ENCODE data around the gene MYO18B. TPM values are rescaled to one million over a fixed set of nuclear protein-coding genes. Genes with fewer than 3 reads are reported as not detected.

The MYO18B gene
- total and polyA plus RNA-seq, 2 of the 4 experiments (the other 2 are of a cell fraction), result under 0.01 TPM; not detected in 1

DNA sequence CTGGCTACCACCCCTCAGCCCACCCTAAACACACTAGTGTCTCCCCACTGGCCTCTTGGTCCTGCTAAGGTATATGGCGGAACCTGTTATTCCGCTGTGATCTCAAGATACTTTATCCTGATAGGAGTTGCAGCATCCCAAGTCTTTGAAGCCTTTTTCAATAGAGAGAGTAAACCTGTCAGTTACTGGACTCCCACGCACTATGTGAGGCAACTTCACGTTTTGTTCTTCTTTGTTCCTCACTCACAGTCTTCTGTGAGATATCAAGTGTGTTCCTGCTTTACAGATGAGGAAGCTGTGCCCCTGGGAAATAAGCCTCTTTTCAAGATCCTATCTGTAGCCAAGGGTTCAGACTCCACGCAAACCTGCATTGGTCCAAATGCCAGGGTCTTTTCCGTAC, 127.8 kb downstream of the MYO18B start:
- no peak overlapping the region for H2BK5ac ChIP-seq (ENCODE audit: low read depth, low read length, poor library complexity, severe bottlenecking)
- no peak overlapping the region for H3K56ac ChIP-seq (ENCODE audit: extremely low read depth, insufficient read depth, low read length)
- H3K4me3 ChIP-seq (ENCODE audit: insufficient read depth, low read depth, low read length), result no peak overlapping the region
- no peak overlapping the region for H3K14ac ChIP-seq (replicated peaks; ENCODE audit: low read depth, low read length)
- no peaks in the 10 kb centered on the region for H4K20me1 ChIP-seq (ENCODE audit: insufficient read depth, low read length)
- no peak overlapping the region for H2AK9ac ChIP-seq (replicated peaks; ENCODE audit: low read depth, low read length, poor library complexity)
- dilution Hi-C loops (cut with HindIII; ENCODE audit: low sequenced_read_pairs, unreplicated experiment), result no loop called here
- DNase-seq, result no peak
- H4K91ac ChIP-seq (ENCODE audit: insufficient read depth, low read depth, low read length), result no peak overlapping the region
- H3K79me1 ChIP-seq (ENCODE audit: low read depth in 1 of 2, low read length in 2 of 2), result no peaks in the 10 kb centered on the region
- intact Hi-C loops (cut with micrococcal nuclease), result no loop called here
- no peak overlapping the region for H2BK15ac ChIP-seq (ENCODE audit: low read depth, low read length)
- peaks cover 8% of the 10 kb centered on the region; the same call in 1 of the 2 replicates for H3K9me3 ChIP-seq (ENCODE audit: control insufficient read depth, insufficient read depth, low read length)
- TF ChIP-seq MXI1 (IDR thresholded peaks at IDR 0.05; ENCODE audit: borderline replicate concordance, low read depth, low read length), result no peak
- no peak for TF ChIP-seq MAZ (IDR thresholded peaks at IDR 0.05; ENCODE audit: borderline replicate concordance, low read depth, low read length)
- TF ChIP-seq RCOR1 (IDR thresholded peaks at IDR 0.05; ENCODE audit: insufficient replicate concordance, low read length), result no peak
- TF ChIP-seq, protein P1, sequence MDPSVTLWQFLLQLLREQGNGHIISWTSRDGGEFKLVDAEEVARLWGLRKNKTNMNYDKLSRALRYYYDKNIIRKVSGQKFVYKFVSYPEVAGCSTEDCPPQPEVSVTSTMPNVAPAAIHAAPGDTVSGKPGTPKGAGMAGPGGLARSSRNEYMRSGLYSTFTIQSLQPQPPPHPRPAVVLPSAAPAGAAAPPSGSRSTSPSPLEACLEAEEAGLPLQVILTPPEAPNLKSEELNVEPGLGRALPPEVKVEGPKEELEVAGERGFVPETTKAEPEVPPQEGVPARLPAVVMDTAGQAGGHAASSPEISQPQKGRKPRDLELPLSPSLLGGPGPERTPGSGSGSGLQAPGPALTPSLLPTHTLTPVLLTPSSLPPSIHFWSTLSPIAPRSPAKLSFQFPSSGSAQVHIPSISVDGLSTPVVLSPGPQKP (IDR thresholded peaks at IDR 0.05; ENCODE audit: borderline replicate concordance, low read depth, low read length), result no peak
- no peak for TF ChIP-seq RFX5 (IDR thresholded peaks at IDR 0.05; ENCODE audit: low read depth, low read length)
- TF ChIP-seq, protein P2, sequence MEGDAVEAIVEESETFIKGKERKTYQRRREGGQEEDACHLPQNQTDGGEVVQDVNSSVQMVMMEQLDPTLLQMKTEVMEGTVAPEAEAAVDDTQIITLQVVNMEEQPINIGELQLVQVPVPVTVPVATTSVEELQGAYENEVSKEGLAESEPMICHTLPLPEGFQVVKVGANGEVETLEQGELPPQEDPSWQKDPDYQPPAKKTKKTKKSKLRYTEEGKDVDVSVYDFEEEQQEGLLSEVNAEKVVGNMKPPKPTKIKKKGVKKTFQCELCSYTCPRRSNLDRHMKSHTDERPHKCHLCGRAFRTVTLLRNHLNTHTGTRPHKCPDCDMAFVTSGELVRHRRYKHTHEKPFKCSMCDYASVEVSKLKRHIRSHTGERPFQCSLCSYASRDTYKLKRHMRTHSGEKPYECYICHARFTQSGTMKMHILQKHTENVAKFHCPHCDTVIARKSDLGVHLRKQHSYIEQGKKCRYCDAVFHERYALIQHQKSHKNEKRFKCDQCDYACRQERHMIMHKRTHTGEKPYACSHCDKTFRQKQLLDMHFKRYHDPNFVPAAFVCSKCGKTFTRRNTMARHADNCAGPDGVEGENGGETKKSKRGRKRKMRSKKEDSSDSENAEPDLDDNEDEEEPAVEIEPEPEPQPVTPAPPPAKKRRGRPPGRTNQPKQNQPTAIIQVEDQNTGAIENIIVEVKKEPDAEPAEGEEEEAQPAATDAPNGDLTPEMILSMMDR (conservative IDR thresholded peaks at IDR 0.05; ENCODE audit: low read depth, low read length), result no peak
- no peak for TF ChIP-seq FOS (IDR thresholded peaks at IDR 0.05; ENCODE audit: low read depth, low read length)
- TF ChIP-seq NFE2L2 (IDR thresholded peaks at IDR 0.05; ENCODE audit: low read depth, low read length), result no peak
- TF ChIP-seq, protein P3, sequence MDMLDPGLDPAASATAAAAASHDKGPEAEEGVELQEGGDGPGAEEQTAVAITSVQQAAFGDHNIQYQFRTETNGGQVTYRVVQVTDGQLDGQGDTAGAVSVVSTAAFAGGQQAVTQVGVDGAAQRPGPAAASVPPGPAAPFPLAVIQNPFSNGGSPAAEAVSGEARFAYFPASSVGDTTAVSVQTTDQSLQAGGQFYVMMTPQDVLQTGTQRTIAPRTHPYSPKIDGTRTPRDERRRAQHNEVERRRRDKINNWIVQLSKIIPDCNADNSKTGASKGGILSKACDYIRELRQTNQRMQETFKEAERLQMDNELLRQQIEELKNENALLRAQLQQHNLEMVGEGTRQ (IDR thresholded peaks at IDR 0.05; ENCODE audit: low read depth, low read length), result no peak
- TF ChIP-seq RAD21 (IDR thresholded peaks at IDR 0.05; ENCODE audit: low read length), result no peak
- no peak for TF ChIP-seq MAFK (IDR thresholded peaks at IDR 0.05; ENCODE audit: low read depth, low read length)
- TF ChIP-seq CEBPB (IDR thresholded peaks at IDR 0.05; ENCODE audit: low read depth, low read length), result no peak
- no peak for TF ChIP-seq BHLHE40 (IDR thresholded peaks at IDR 0.05; ENCODE audit: low read depth, low read length)
- TF ChIP-seq CHD1 (IDR thresholded peaks at IDR 0.05; ENCODE audit: low read depth, low read length), result no peak
- no peak for TF ChIP-seq POLR2A (IDR thresholded peaks at IDR 0.05; ENCODE audit: low read depth, low read length)
- TF ChIP-seq SMC3 (IDR thresholded peaks at IDR 0.05; ENCODE audit: low read depth, low read length), result no peak
- no peak overlapping the region for H2BK120ac ChIP-seq (ENCODE audit: low read depth, low read length)
- H3K23ac ChIP-seq (ENCODE audit: low read depth, low read length), result no peak overlapping the region
- BruUV-seq (replicated peaks), result no TSS peak
- no peaks in the 10 kb centered on the region for H3K9me1 ChIP-seq (ENCODE audit: insufficient read depth, low read length)
- no peak overlapping the region for H3K27ac ChIP-seq (ENCODE audit: insufficient read depth, low read length)
- in situ Hi-C loops (cut with MboI; ENCODE audit: low sequenced_read_pairs), result no loop called here
- H3K4me2 ChIP-seq (ENCODE audit: low read depth, low read length), result no peak overlapping the region
- H3K27me3 ChIP-seq (ENCODE audit: control insufficient read depth, insufficient read depth, low read length), result no peaks in the 10 kb centered on the region
- H4K8ac ChIP-seq (ENCODE audit: low read depth in 2 of 2, low read length in 2 of 2), result no peak overlapping the region
- no peaks in the 10 kb centered on the region for H3K36me3 ChIP-seq (ENCODE audit: control insufficient read depth, insufficient read depth, low read length)
- H2AFZ ChIP-seq (replicated peaks; ENCODE audit: low read length, poor library complexity), result no peak overlapping the region
- ChIA-PET POLR2A (ENCODE audit: unreplicated experiment) (no interaction called here), CTCF (no interaction called here)
- no peak overlapping the region for H2AK5ac ChIP-seq (ENCODE audit: low read depth, low read length)
- no peak overlapping the region for H4K5ac ChIP-seq (ENCODE audit: low read depth, low read length)
- H3K9ac ChIP-seq (ENCODE audit: low read depth, low read length), result no peak overlapping the region
- H2BK20ac ChIP-seq (ENCODE audit: low read depth, low read length), result no peak overlapping the region
- no CpG with 5 or more reads among the region's 6 CpGs for WGBS, 2 experiments (ENCODE audit: extremely low coverage in 2 of 2, insufficient read length in 1 of 2)
- no peak for ATAC-seq (ENCODE audit: low read depth)
- no peaks in the 10 kb centered on the region for H3K4me1 ChIP-seq (ENCODE audit: control insufficient read depth, insufficient read depth, low read length)
- no peak overlapping the region for H3K18ac ChIP-seq (ENCODE audit: low read depth, low read length)
- H3K4ac ChIP-seq (ENCODE audit: low read depth, low read length), result no peak overlapping the region
